HepG2 (cell line): Measurements from ENCODE around the gene NUP93. TPM values are rescaled to one million over a fixed set of nuclear protein-coding genes. Genes with fewer than 3 reads are reported as not detected.

Source experiments
- AHDC1 ChIP-seq: sonication (generic); formaldehyde crosslinking; IDR thresholded peaks from 2 replicates; pipeline ENCODE4 v1.5.1; 2020; ENCODE audit warnings: mild to moderate bottlenecking, missing genetic modification reagents, borderline replicate concordance
- ARNTL ChIP-seq: sonication (generic); formaldehyde crosslinking; IDR thresholded peaks from 2 replicates; pipeline ENCODE4 v1.4.0; 2020; ENCODE audit warnings: mild to moderate bottlenecking, missing genetic modification reagents
- BCL6 ChIP-seq: IDR thresholded peaks from 2 replicates; pipeline ENCODE4 v1.6.1; 2016; ENCODE audit warnings: missing genetic modification reagents, missing compliant biosample characterization
- CBX1 ChIP-seq: IDR thresholded peaks from one replicate; pipeline ENCODE4 v1.6.1; 2016; ENCODE audit warnings: antibody characterized with exemption, low read depth
- DMTF1 ChIP-seq: sonication (generic); formaldehyde crosslinking; IDR thresholded peaks from 2 replicates; pipeline ENCODE4 v1.4.0; 2020; ENCODE audit warnings: mild to moderate bottlenecking, missing genetic modification reagents
- ELF1 ChIP-seq: sonication (generic); formaldehyde crosslinking; IDR thresholded peaks from 2 replicates; pipeline ENCODE4 v1.4.0; 2020; ENCODE audit warnings: missing genetic modification reagents
- ERF ChIP-seq: IDR thresholded peaks from 2 replicates; pipeline ENCODE4 v1.6.1; 2018; ENCODE audit warnings: missing biosample characterization, missing genetic modification reagents
- GATAD2A ChIP-seq: IDR thresholded peaks from 2 replicates; pipeline ENCODE4 v1.6.1; 2016
- HMG20A ChIP-seq: IDR thresholded peaks from 2 replicates; pipeline ENCODE4 v1.6.1; 2016; ENCODE audit warnings: borderline replicate concordance
- HOXA5 ChIP-seq: sonication (generic); formaldehyde crosslinking; IDR thresholded peaks from 2 replicates; pipeline ENCODE4 v1.4.0; 2020; ENCODE audit warnings: missing genetic modification reagents
- ISL2 ChIP-seq: sonication (generic); formaldehyde crosslinking; IDR thresholded peaks from 2 replicates; pipeline ENCODE4 v1.5.0; 2020; ENCODE audit warnings: missing genetic modification reagents
- KDM6A ChIP-seq: IDR thresholded peaks from 2 replicates; pipeline ENCODE4 v1.6.1; 2016; ENCODE audit warnings: low read depth
- KLF6 ChIP-seq: IDR thresholded peaks from 2 replicates; pipeline ENCODE4 v1.8.0; 2016; ENCODE audit warnings: missing biosample characterization, missing genetic modification reagents
- MAZ ChIP-seq, 2 experiments: sonication (generic) in 1 of 2; formaldehyde crosslinking in 1 of 2; IDR thresholded peaks; 2 replicates each; pipeline versions ENCODE4 v1.5.0 to v1.6.1; 2012 to 2020; ENCODE audit warnings: low read depth in 2 of 2, mild to moderate bottlenecking in 2 of 2, borderline replicate concordance in 1 of 2, improper control_type of control experiment in 1 of 2, low read length in 1 of 2, missing genetic modification reagents in 1 of 2, moderate library complexity in 1 of 2
- PITX1 ChIP-seq: sonication (generic); formaldehyde crosslinking; IDR thresholded peaks from 2 replicates; pipeline ENCODE4 v1.5.1; 2020; ENCODE audit warnings: mild to moderate bottlenecking, missing genetic modification reagents
- RARA ChIP-seq: IDR thresholded peaks from 2 replicates; pipeline ENCODE4 v1.6.1; 2016; ENCODE audit warnings: missing genetic modification reagents, missing compliant biosample characterization
- SETDB1 ChIP-seq: sonication (generic); formaldehyde crosslinking; IDR thresholded peaks from 2 replicates; pipeline ENCODE4 v1.5.1; 2020; ENCODE audit warnings: missing genetic modification reagents, mild to moderate bottlenecking, borderline replicate concordance
- SOX5 ChIP-seq: IDR thresholded peaks from 2 replicates; pipeline ENCODE4 v1.6.1; 2016; ENCODE audit warnings: borderline replicate concordance
- ZNF225 ChIP-seq: sonication (generic); formaldehyde crosslinking; IDR thresholded peaks from 2 replicates; pipeline ENCODE4 v1.4.0; 2020; ENCODE audit warnings: mild to moderate bottlenecking, missing genetic modification reagents
- ZNF331 ChIP-seq: sonication (generic); formaldehyde crosslinking; IDR thresholded peaks from 2 replicates; pipeline ENCODE4 v1.4.0; 2020; ENCODE audit warnings: missing genetic modification reagents
- ZNF782 ChIP-seq: sonication (generic); formaldehyde crosslinking; IDR thresholded peaks from 2 replicates; pipeline ENCODE4 v1.4.0; 2020; ENCODE audit warnings: missing genetic modification reagents, mild to moderate bottlenecking, borderline replicate concordance
- polyA plus RNA-seq, 8 experiments: library from polyadenylated mRNA; depleted of rRNA in 3 of 8; stranded (reverse) in 7 of 8; unstranded in 1 of 8; fragments of >200 nt; fragmentation: Illumina TruSeq in 4 of 8; extraction: Trizol in 4 of 8; gene quantifications; 2 replicates each; pipeline versions ENCODE4 v1.2.1 to v1.2.3, GENCODE V29; 2011 to 2016; ENCODE audit warnings: low read depth in 4 of 8, missing spikeins in 1 of 8, mixed read lengths in 1 of 8; ENCODE audit not compliant: insufficient read depth in 1 of 8
- total RNA-seq, 5 experiments: library from RNA; depleted of rRNA; stranded (reverse); fragments of >200 nt; fragmentation: Illumina TruSeq; extraction: Trizol; gene quantifications; 2 replicates each; pipeline ENCODE4 v1.2.3, GENCODE V29; 2016; ENCODE audit warnings: low read depth in 1 of 5
- TF ChIP-seq, protein P1 (sequence below): sonication (generic); IDR thresholded peaks from 2 replicates; pipeline ENCODE4 v1.6.1; 2016; ENCODE audit warnings: low read depth, borderline replicate concordance
- TF ChIP-seq, protein P2 (sequence below): IDR thresholded peaks from 2 replicates; pipeline ENCODE4 v1.6.1; 2016

Gene NUP93
- total and polyA plus RNA-seq, 2 of the 13 experiments (the other 11 are each of a cell fraction or from before 2014, with no cell fraction given) = 58.5 to 140 TPM

GRCh38 chr16:56817938-56818337 is 88.0 kb downstream of the NUP93 start (continued):
- TF ChIP-seq DMTF1 (no peak), HOXA5 (CRISPR knock-in tag) (0 out of 2 replicates have a peak, but pooled peaks have one; percentile 57), BCL6 (CRISPR knock-in tag) (peak; percentile 57), CBX1 (no peak), KDM6A (CRISPR knock-in tag) (0 out of 2 replicates have a peak, but pooled peaks have one; percentile 31), HMG20A (CRISPR knock-in tag) (peak; percentile 87; the same call in 1 of the 2 replicates), RARA (CRISPR knock-in tag) (peak; percentile 81), ERF (CRISPR knock-in tag) (peak; percentile 33; the same call in 1 of the 2 replicates), KLF6 (CRISPR knock-in tag) (no peak), ELF1 (no peak), MAZ (IDR thresholded peaks at IDR 0.05; ENCODE audit: borderline replicate concordance, low read depth, low read length) (no peak), MAZ (CRISPR knock-in tag; IDR thresholded peaks at IDR 0.05; ENCODE audit: low read depth) (0 out of 2 replicates have a peak, but pooled peaks have one; percentile 36), ARNTL (CRISPR knock-in tag) (0 out of 2 replicates have a peak, but pooled peaks have one; percentile 42), ISL2 (CRISPR knock-in tag) (peak; percentile 91), ZNF225 (no peak), ZNF331 (CRISPR knock-in tag) (peak; percentile 84; the same call in 1 of the 2 replicates), SETDB1 (CRISPR knock-in tag) (no peak), SOX5 (CRISPR knock-in tag) (peak; percentile 88; the same call in 1 of the 2 replicates), ZNF782 (CRISPR knock-in tag) (no peak), PITX1 (CRISPR knock-in tag) (peak; percentile 71; the same call in 1 of the 2 replicates), GATAD2A (CRISPR knock-in tag) (peak; percentile 96), AHDC1 (peak; percentile 98)
- TF ChIP-seq, protein P1, sequence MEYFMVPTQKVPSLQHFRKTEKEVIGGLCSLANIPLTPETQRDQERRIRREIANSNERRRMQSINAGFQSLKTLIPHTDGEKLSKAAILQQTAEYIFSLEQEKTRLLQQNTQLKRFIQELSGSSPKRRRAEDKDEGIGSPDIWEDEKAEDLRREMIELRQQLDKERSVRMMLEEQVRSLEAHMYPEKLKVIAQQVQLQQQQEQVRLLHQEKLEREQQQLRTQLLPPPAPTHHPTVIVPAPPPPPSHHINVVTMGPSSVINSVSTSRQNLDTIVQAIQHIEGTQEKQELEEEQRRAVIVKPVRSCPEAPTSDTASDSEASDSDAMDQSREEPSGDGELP = peak; percentile 95
- TF ChIP-seq, protein P2, sequence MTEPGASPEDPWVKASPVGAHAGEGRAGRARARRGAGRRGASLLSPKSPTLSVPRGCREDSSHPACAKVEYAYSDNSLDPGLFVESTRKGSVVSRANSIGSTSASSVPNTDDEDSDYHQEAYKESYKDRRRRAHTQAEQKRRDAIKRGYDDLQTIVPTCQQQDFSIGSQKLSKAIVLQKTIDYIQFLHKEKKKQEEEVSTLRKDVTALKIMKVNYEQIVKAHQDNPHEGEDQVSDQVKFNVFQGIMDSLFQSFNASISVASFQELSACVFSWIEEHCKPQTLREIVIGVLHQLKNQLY (CRISPR knock-in tag) = peak; percentile 16; the same call in 1 of the 2 replicates
